ENCODE results near the gene SULT2B1. TPM values are rescaled to one million over a fixed set of nuclear protein-coding genes. Genes with fewer than 3 reads are reported as not detected.

Gene SULT2B1
- total RNA-seq, 1 experiment from 2014 or later, result 6.2 TPM

DNA sequence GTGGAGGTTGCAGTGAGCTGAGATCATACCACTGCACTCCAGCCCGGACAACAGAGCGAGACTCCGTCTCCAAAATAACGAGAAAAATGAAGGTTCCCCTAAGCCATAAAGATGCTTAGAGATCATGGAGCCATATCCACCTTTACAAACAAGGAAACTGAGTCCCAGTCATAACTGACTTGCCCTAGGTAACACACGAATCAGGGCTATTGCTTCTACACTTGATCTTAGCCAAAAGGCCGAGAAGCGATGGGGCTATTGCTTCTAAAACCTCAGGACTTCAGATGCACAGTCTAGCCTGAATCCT lies 82.0 kb downstream of the SULT2B1 start:
- H3K27me3 ChIP-seq (ENCODE audit: insufficient read depth, low read depth), result no peaks in the 10 kb centered on the region
- peaks cover 27% of the 10 kb centered on the region for H3K4me1 ChIP-seq (replicated peaks; ENCODE audit: insufficient read depth)
- H3K36me3 ChIP-seq (ENCODE audit: low read depth), result no peaks in the 10 kb centered on the region; the same call in 1 of the 2 replicates
- H3K9me3 ChIP-seq (ENCODE audit: insufficient read depth, low read depth), result no peaks in the 10 kb centered on the region
- peaks cover 60% of the 10 kb centered on the region for H3F3A ChIP-seq (ENCODE audit: insufficient read depth, low read depth)
- TF ChIP-seq, protein P1, sequence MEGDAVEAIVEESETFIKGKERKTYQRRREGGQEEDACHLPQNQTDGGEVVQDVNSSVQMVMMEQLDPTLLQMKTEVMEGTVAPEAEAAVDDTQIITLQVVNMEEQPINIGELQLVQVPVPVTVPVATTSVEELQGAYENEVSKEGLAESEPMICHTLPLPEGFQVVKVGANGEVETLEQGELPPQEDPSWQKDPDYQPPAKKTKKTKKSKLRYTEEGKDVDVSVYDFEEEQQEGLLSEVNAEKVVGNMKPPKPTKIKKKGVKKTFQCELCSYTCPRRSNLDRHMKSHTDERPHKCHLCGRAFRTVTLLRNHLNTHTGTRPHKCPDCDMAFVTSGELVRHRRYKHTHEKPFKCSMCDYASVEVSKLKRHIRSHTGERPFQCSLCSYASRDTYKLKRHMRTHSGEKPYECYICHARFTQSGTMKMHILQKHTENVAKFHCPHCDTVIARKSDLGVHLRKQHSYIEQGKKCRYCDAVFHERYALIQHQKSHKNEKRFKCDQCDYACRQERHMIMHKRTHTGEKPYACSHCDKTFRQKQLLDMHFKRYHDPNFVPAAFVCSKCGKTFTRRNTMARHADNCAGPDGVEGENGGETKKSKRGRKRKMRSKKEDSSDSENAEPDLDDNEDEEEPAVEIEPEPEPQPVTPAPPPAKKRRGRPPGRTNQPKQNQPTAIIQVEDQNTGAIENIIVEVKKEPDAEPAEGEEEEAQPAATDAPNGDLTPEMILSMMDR (conservative IDR thresholded peaks at IDR 0.05), result no peak
- no peak for TF ChIP-seq EZH2 (IDR thresholded peaks at IDR 0.05; ENCODE audit: low read depth)
- no peaks in the 10 kb centered on the region for H3K9me2 ChIP-seq (ENCODE audit: insufficient read depth)
- ChIA-PET CTCF (no interaction called here), POLR2A (ENCODE audit: unreplicated experiment) (interaction anchor here (0.5 to 0.6 kb wide), 2 partner anchors 137 to 1596 kb away, joined by 3 read pairs; no protein-coding TSS in a partner anchor)
- intact Hi-C loops (cut with micrococcal nuclease; ENCODE audit: unreplicated experiment), result no loop called here
- peak overlapping the region; percentile 74; the same call in 1 of the 2 replicates for H3K4me3 ChIP-seq
- DNase-seq, result no peak
- H3K27ac ChIP-seq, result no peak overlapping the region
- H3K4me2 ChIP-seq, result peak overlapping the region; percentile 83
- no peaks in the 10 kb centered on the region for H4K20me1 ChIP-seq (ENCODE audit: insufficient read depth)
- BruUV-seq (replicated peaks), result no TSS peak
- no peak overlapping the region for H2AFZ ChIP-seq
- H3K79me2 ChIP-seq (ENCODE audit: low read depth), result peaks cover 11% of the 10 kb centered on the region

DNA sequence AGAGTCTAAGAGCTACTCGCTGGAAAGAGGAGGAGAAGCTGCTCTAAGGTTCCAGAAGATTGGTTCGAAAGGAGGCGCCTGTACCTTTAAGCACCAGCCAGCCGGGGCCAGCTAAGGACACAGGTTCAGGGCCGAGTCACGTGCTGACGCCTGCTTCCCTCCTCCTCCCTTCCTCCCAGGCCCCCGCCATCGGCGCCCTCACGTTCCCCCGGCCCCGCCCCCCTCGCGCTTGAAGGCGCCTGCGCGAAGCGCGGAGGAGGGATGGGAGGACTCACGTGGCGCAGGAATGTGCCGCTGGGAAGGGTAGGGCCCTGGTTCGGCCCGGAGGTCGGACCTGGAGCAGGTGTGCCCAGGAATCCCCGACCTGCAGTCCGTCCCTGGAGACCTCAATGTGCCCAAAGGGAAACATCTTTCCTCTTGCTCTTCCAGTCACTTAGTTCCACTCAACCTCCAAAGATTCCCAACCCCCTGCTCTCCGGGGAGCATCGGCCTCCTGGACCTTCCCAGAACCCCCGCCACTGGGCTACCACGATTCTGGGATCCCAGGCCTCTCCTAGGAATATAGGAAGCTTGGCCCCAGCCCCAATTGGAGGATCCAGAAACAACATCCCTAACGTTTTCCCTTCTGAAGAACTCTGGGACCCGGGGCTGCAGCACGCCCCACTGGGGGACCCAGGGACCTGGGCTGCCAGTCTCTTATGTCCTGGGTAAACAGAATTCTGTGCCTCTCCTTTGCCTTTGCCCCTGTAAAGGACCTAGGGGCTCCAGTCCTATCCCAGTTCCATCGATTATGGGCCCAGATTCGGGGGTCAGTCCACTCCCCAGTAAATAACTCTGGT lies 82.7 kb downstream of the SULT2B1 start:
- no peaks in the 10 kb centered on the region for H3K9me2 ChIP-seq (ENCODE audit: insufficient read depth)
- peaks cover 31% of the 10 kb centered on the region for H3K4me1 ChIP-seq (replicated peaks; ENCODE audit: insufficient read depth)
- peaks cover 11% of the 10 kb centered on the region for H3K79me2 ChIP-seq (ENCODE audit: low read depth)
- intact Hi-C loops (cut with micrococcal nuclease; ENCODE audit: unreplicated experiment), result loop anchor here (5.0 kb wide), 2 partner anchors 103 to 132 kb away; no protein-coding TSS in a partner anchor
- H3K36me3 ChIP-seq (ENCODE audit: low read depth), result no peaks in the 10 kb centered on the region; the same call in 1 of the 2 replicates
- peaks cover 56% of the 10 kb centered on the region for H3F3A ChIP-seq (ENCODE audit: insufficient read depth, low read depth)
- CTCF ChIA-PET, result no interaction called here
- no peaks in the 10 kb centered on the region for H4K20me1 ChIP-seq (ENCODE audit: insufficient read depth)
- no peaks in the 10 kb centered on the region for H3K27me3 ChIP-seq (ENCODE audit: insufficient read depth, low read depth)
- peak; percentile 87 to 97 for DNase-seq
- H2AFZ ChIP-seq, result peak overlapping the region; percentile 46; the same call in 1 of the 2 replicates
- TSS peak; percentile 84 for BruUV-seq (replicated peaks)
- POLR2A ChIA-PET (ENCODE audit: unreplicated experiment), result interaction anchor here (0.6 kb wide), 1 partner anchor 1596 kb away, joined by 3 read pairs; no protein-coding TSS in a partner anchor
- no peaks in the 10 kb centered on the region for H3K9me3 ChIP-seq (ENCODE audit: insufficient read depth, low read depth)
- TF ChIP-seq, protein P1 (conservative IDR thresholded peaks at IDR 0.05), result no peak
- no peak for TF ChIP-seq EZH2 (IDR thresholded peaks at IDR 0.05; ENCODE audit: low read depth)
- H3K4me3 ChIP-seq, result peak overlapping the region; percentile 74
- peak overlapping the region; percentile 85 for H3K27ac ChIP-seq
- H3K4me2 ChIP-seq, result peak overlapping the region; percentile 83

DNA sequence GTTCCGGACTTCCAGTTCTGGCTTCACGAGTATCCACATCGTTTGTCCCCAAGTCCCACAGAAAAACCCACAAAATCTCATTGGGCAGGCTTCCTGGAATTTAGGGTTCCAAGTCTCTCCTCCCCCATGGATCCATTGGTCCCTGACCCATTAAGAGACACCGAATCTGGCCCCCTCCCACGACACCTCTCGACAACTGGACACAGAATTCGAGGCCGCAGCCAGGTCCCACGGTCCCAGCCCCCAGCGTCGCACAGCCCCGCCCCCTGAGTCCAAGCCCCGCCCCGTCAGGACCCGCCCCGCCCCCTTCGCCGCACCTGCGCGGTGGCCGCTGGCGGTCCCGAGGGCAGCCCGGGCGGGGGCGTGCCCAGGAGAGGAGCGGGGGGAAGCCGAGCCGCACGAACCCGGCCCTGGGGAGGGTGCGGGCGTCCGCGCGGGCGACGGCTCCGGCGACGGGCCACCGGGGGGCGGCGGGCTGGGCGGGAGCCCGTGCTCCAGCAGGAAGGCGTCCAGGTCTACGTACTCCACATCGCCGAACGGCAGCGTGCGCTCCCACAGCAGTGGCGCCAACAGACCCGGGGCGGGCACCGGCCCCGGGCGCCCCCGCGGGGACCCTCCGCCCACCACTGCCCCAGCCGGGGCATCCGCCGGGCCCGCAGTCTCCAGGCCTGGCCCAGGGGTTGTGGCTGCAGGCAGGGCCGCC lies 83.4 kb downstream of the SULT2B1 start:
- Histone ChIP-seq H3F3A (ENCODE audit: insufficient read depth, low read depth) (peaks cover 49% of the 10 kb centered on the region), H3K4me2 (peak overlapping the region; percentile 83), H3K9me2 (ENCODE audit: insufficient read depth) (no peaks in the 10 kb centered on the region), H4K20me1 (ENCODE audit: insufficient read depth) (no peaks in the 10 kb centered on the region), H3K4me3 (peak overlapping the region; percentile 74), H3K4me1 (replicated peaks; ENCODE audit: insufficient read depth) (peaks cover 31% of the 10 kb centered on the region), H3K36me3 (ENCODE audit: low read depth) (no peaks in the 10 kb centered on the region; the same call in 1 of the 2 replicates), H3K79me2 (ENCODE audit: low read depth) (peaks cover 11% of the 10 kb centered on the region), H3K9me3 (ENCODE audit: insufficient read depth, low read depth) (no peaks in the 10 kb centered on the region), H2AFZ (peak overlapping the region; percentile 78), H3K27ac (peak overlapping the region; percentile 85), H3K27me3 (ENCODE audit: insufficient read depth, low read depth) (no peaks in the 10 kb centered on the region)
- DNase-seq, result peak; percentile 51 to 78
- BruUV-seq (replicated peaks), result no TSS peak
- POLR2A ChIA-PET (ENCODE audit: unreplicated experiment), result no interaction called here
- intact Hi-C loops (cut with micrococcal nuclease; ENCODE audit: unreplicated experiment), result loop anchor here (5.0 kb wide), 2 partner anchors 102 to 133 kb away; no protein-coding TSS in a partner anchor
- CTCF ChIA-PET, result no interaction called here
- no peak for TF ChIP-seq EZH2 (IDR thresholded peaks at IDR 0.05; ENCODE audit: low read depth)
- TF ChIP-seq, protein P1 (conservative IDR thresholded peaks at IDR 0.05), result no peak
